NCI-H748 (cell line): ENCODE measurements around the gene POU2F1.
A peak's percentile ranks its signal among the peaks of the same experiment; 100 is the strongest.

ENCODE experiments used
- DNase-seq: peaks from one replicate; lab custom pipeline; 2025; ENCODE audit not compliant: unreplicated experiment; lab: John Stamatoyannopoulos, UW

POU2F1 gene

DNA sequence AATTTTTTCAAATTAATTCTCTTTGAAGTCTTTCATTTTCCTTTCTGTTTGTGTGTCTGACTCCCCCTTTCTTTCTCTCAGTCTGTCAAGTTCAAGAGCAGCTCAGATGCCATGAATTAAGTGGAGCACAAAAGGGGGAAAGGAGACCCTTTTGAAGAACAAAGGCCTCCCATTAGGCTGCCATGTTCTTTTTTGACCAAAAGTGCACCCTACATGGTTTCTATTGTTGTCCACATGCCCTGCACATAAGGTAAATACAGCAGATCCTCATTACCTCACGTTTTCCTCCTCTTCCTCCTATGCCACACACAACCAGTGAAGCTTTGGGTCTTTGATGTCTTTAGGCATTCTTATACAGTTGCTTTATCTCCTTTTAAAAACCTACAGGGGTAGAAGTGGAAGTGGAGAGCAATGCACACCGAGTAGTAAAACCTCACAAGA is 47.7 kb downstream of the POU2F1 start:
- peak; percentile 19 for DNase-seq

- DNase-seq, result no peak
Observed at GRCh38 chr1:167270349-167271092, 49.8 kb downstream of the POU2F1 start.

GRCh38 chr1:167272369-167272957 is 51.8 kb downstream of the POU2F1 start:
- no peak for DNase-seq

- peak; percentile 9 for DNase-seq
Observed at GRCh38 chr1:167273027-167273800, 52.5 kb downstream of the POU2F1 start.

DNA sequence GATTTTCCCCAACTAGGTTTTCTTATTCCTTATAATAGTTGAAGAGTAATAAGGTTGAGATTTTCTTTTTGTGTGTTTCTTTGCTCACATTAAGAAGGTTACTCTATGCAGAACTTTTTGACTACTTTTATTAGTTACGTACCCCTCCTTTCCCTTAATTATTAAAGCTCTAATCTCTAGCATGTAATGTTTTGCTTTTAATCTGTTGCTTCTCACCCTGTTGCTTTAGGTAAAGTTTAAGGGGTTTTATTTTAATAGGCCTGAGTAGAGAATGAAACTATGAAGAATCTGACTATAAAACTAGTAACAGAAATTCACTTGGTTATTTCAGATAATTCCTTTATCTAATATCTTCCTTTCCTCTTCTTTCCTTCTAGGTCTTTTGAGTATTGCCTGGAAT is 53.4 kb downstream of the POU2F1 start:
- DNase-seq, result no peak

DNA sequence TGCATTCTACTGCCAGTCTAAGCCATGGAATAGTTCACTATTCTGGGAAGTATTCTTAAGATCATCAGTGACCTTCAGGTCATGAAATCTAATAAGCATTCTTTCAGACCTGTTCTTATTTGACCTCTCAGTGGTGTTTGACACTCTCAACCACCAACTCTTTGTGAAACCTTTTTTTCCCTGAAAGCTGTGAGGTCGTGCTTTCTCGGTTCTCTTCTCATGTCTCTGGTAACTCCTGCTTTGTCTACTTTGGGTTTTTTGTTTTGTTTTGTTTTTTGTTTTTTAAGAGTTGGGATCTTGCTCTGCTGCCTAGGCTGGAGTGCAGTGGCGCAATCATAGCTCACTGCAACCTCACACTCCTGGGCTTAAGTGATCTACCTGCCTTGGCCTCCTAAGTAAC is 56.3 kb downstream of the POU2F1 start:
- no peak for DNase-seq

- no peak for DNase-seq
Observed at GRCh38 chr1:167278497-167278896, 57.8 kb downstream of the POU2F1 start.

DNA sequence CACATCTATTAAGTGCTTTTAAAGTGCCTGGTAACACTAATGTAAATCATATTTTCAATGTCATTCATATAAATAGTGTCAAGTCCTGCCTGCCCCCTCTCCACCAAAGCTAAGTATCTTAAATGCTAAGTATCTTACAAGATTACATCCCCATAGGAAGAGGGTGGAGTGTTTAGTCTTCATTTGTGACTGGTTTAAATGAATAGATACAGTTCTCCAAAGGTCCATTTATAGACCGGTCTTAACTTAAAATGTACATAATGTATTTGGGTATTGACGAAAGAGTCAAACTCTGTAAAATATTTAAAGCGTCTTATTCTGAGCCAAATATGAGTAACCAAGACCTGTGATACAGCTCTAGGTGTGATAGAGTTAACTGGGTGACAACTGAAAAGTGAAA is 60.2 kb downstream of the POU2F1 start:
- DNase-seq, result no peak

GRCh38 chr1:167288390-167289074 is 67.8 kb downstream of the POU2F1 start:
- no peak for DNase-seq

DNA sequence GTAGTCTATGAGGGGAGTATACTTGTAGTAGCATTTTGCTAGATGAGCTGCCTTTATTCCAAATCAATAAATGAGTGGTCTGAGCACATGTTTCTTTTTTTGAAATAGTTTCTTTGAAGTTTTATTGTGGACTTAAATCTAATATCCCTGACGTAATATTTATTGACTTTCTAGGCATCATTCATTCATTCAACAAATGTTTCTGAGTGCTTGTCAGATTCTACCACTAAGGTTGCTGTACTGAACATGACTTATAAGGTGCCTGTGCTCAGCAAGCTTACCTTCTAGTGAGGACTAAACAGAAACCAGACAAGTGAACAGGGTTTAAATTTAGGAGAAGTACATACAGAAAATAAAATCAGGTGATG is 68.4 kb downstream of the POU2F1 start:
- DNase-seq, result no peak

DNA sequence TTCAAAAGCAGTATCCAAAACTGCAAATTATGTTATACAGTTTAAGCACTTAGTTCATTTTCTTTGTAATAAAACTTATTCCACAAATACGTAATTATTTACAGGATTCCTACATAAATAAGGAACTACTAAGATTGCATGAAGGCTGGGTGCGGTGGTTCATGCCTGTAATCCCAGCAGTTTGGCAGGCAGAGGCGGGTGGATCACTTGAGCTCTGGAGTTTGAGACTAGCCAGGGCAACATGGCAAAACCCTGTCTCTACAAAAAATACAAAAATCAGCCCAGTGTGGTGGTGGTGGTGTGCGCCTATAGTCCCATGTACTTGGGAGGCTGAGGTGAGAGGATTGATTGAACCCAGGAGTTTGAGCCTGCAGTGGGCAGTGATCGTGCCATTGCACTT is 69.3 kb downstream of the POU2F1 start:
- DNase-seq, result no peak

GRCh38 chr1:167291539-167292185 is 71.0 kb downstream of the POU2F1 start:
- peak; percentile 2 for DNase-seq

- no peak for DNase-seq
Observed at GRCh38 chr1:167292216-167292615, 71.5 kb downstream of the POU2F1 start.

DNA sequence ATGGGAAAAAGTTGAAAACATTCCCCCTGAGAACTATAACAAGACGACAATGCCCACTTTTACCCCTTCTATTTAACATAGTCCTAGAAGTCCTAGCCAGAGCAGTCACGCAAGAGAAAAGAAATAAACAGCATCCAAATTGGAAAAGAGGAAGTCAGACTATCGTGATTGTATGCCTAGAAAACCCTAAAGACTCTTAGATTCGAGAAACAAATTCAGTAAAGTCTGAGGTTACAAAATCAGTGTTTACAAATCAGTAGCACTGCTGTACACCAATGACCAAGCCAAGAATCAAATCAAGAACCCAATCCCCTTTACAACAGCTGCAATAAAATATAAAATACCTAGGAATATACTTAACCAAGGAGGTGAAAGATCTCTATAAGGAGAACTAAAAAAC is 72.4 kb downstream of the POU2F1 start:
- DNase-seq, result no peak

DNA sequence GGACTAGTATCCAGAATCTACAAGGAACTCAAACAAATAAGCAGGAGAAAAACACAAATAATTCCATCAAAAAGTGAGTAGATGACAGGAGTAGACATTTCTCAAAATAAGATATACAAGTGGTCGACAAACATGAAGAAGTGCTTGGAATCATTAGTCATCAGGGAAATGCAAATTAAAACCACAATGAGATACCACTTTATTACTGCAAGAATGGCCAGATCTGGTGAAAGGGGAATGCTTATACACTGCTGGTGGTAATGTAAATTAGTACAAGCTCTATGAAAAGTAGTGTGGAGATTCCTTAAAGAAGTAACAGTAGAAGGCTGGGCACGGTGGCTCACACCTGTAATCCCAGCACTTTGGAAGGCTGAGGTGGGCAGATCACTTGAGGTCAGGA is 73.8 kb downstream of the POU2F1 start:
- DNase-seq, result no peak

- DNase-seq, result no peak
Observed at GRCh38 chr1:167297222-167298214, 76.8 kb downstream of the POU2F1 start.

- no peak for DNase-seq
Observed at GRCh38 chr1:167298325-167298724, 77.6 kb downstream of the POU2F1 start.

GRCh38 chr1:167301355-167301754 is 80.7 kb downstream of the POU2F1 start:
- DNase-seq, result peak; percentile 34

DNA sequence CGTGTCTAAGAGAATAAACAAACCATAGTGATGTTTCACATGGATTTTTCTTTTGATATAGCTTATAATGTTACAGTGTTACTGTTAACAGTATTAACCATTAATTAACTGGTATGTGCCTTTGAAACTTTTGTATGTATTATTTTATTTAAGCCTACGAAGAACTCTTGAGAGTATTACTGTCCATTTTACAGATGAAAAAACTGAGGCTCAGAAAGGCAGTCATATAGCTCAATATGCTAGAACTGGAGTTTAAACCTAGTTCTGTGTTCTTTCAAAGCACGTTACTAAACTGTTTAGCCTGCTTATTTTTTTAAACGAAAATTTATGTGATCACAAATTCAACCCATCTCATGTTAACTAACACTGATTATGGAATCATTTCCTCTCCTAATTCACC is 83.5 kb downstream of the POU2F1 start:
- DNase-seq, result no peak
